Fibroblast of villous mesenchyme (primary cell): ENCODE measurements around the gene C19orf44. TPM values are rescaled to one million over a fixed set of nuclear protein-coding genes. Genes with fewer than 3 reads are reported as not detected.

Source experiments
- DNase-seq: peaks from one replicate; pipeline ENCODE4 v3.0.0-alpha.2; 2010; ENCODE audit warnings: low read depth
- H3K4me3 ChIP-seq: 2 replicates; pipeline ENCODE4 v1.5.1; 2011; ENCODE audit warnings: low read depth, mild to moderate bottlenecking, low read length
- total RNA-seq: library from RNA; depleted of rRNA; stranded (reverse); fragments of >200 nt; gene quantifications from 2 replicates; pipeline ENCODE4 v1.2.3, GENCODE V29; 2012
- TF ChIP-seq, protein P1 (sequence below): IDR thresholded peaks from 2 replicates; pipeline ENCODE4 v1.5.1; 2012; ENCODE audit warnings: low read depth, mild to moderate bottlenecking, low read length; ENCODE audit not compliant: insufficient read depth

C19orf44 gene
- total RNA-seq, 1 donor: 6.0 TPM

DNA sequence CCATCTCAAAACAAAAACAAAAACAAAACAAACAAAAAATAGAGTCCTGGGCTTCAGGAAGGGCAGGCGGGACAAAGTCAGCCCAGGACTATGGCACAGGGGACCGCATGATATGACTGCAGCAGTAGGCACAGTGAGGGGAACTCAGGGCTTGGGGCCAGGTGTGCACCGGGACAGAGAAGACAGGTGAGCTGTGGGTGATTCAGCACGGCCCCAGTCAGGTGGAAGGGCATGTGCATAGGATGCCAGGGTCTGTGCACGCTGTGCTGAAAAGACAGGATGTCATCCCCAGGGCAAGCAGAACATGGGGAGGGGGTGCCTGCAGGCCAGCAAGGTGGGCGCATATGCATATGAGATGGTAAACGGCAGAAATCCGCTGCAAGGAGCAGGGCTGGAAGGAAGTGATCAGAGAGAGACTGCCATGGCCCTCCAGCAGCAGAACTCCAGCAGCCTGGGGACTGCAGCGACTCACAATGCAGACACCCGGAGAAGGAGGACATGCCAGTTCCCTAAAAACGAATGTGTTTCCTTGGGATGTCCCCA, 39.5 kb upstream of the C19orf44 start:
- no peak overlapping the region for H3K4me3 ChIP-seq
- TF ChIP-seq, protein P1, sequence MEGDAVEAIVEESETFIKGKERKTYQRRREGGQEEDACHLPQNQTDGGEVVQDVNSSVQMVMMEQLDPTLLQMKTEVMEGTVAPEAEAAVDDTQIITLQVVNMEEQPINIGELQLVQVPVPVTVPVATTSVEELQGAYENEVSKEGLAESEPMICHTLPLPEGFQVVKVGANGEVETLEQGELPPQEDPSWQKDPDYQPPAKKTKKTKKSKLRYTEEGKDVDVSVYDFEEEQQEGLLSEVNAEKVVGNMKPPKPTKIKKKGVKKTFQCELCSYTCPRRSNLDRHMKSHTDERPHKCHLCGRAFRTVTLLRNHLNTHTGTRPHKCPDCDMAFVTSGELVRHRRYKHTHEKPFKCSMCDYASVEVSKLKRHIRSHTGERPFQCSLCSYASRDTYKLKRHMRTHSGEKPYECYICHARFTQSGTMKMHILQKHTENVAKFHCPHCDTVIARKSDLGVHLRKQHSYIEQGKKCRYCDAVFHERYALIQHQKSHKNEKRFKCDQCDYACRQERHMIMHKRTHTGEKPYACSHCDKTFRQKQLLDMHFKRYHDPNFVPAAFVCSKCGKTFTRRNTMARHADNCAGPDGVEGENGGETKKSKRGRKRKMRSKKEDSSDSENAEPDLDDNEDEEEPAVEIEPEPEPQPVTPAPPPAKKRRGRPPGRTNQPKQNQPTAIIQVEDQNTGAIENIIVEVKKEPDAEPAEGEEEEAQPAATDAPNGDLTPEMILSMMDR: no peak
- DNase-seq: no peak

DNA sequence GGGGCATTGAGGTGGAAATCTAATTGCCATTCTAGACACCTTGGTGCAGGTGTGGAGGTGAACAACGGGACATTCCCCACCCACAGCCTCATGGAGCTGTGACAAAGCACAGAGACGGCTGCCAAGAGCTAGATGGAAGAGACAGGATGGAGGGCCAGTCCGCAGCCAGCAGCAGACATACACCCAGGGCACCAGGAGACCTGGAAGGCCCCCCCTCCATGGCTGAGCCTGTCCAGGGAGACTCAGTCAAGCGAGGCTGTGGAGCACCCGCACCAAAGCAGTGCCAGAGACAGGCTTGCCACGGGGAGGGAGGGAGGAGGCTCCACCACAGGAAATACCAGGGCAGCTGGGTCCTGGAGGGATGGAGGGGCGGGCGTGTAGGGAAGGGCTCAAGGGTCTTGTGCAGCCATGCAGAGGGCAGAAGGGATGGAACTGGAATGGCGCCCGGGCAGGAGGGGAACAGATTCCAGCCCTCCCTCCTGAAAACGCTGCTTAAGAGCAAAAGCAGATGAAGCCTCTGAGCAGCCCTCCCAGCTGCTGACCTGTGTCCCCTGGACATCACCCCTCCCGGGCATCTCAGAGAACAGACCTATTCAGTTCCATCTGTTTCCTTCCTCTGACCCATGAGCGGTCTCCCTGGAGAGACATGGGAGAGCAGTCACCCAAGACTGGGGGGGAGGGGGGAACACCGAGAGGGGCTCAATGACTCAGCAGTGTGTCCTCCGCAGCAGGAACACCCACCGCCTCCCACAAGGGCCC, 38.8 kb upstream of the C19orf44 start:
- peak overlapping the region; percentile 18 for H3K4me3 ChIP-seq
- peak; percentile 72 for DNase-seq

DNA sequence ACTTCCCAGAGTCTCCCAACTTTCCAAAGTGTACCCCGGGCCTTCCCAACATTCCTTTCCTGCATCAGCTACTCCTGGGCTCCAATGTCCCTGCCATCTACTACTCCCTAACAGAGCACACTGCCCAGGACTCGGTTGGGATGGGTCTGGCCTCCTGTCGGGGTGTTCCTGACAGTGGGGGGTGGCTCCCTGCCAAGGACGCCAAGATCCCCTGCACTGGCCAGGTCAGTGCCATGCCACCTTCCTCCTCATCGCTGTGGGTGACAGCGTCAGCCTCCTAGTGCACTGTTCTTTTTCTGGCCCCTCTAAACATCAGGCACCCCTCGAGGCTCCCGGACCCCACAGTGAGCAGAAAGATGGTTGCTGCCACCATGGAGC, 38.3 kb upstream of the C19orf44 start:
- no peak for DNase-seq
- no peak overlapping the region for H3K4me3 ChIP-seq
- TF ChIP-seq, protein P1: no peak

More for the DNA sequence above, 38.8 kb upstream of the C19orf44 start:
- TF ChIP-seq, protein P1: no peak

DNA sequence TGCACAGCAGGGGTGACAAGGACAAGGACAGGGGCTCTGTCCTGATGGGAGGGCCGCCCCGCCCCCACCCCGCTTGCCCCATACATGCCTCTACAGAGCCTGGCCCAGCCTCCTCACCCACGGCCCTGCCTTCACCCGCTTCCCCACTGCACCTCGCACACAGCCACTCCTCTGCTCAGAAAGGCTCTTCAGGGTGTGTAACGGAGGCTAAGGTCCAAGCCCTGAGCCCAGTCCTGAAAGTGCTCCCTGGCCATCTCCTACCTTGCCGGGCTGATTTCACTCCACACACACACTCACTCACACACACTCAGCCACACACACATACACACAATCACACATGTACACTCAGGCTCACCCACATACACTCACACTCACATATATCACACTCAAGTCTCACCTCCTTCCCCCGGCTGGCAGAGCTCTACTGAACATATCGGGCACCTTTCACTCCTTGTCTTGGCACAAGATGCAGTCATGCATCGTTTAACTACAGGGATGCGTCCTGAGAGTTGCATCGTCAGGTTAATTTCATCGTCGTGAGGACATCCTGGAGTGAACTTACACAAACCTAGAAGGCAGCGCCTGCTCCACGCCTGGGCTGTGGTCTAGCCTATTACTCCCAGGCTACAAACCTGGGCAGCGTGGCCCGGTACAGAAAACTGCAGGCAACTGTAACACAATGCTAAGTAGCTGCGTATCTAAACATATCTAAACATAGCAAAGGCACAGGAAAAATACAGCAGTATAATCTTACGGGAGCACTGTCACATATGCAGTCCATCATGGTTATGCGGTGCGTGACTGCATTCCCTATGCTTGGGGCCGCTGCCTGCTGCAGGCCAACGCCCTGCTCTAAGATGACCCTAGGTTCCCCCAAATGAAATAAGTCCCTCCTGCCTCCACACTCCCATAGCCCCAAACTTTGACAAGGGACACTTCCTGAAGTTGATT, 37.5 kb upstream of the C19orf44 start:
- TF ChIP-seq, protein P1: no peak
- DNase-seq: no peak
- H3K4me3 ChIP-seq: no peak overlapping the region

DNA sequence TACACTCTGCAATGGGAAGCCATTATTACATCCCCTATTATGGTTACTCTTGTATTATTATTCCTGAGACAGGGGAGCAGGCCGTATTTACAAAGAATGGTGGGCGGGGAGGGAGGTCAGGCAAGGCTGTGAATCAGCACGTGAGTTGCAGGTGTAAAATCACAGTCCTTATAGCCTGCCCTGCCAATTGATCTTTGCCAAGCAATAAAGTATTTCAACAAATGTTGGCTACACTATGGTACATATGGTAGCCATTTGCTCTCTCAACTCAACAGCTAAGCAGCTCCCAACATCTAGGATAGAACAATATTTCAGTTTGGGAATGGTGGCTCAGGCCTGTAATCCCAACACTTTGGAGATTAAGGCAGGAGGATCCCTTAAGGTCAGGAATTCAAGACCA, 36.5 kb upstream of the C19orf44 start:
- TF ChIP-seq, protein P1: no peak
- no peak for DNase-seq
- H3K4me3 ChIP-seq: no peak overlapping the region

DNA sequence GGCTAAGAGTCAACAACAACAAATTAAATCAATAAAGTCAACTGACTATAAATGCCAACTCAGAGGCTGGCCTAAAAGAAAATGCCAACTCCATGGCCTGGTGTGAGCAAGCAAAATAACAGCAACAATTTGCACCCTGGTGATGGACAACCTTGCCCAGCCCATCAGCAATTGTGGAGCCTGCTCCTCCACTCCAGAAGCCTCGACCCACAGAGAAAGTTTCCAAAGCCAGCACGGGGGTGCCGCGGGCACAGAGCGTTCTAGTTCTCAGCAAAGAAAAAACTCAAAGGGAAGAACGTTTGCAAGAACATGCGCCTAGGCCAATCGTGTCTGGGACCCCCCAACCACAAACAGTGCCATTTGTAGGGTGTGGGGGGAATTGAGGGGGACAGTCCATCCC, 35.7 kb upstream of the C19orf44 start:
- no peak overlapping the region for H3K4me3 ChIP-seq
- TF ChIP-seq, protein P1: no peak
- DNase-seq: no peak
